Globus pallidus (tissue), 1 donor: ENCODE data around the gene CAP2.
"Not testable (repeated sequence)": the region's sequence is repeated elsewhere in the genome, so short reads cannot be mapped to it uniquely, and the experiment has no call there.

Experiments used
- DNase-seq: peaks from one replicate; pipeline ENCODE4 v3.0.0-alpha.2; 2015; ENCODE audit warnings: low spot score

The CAP2 gene

DNA sequence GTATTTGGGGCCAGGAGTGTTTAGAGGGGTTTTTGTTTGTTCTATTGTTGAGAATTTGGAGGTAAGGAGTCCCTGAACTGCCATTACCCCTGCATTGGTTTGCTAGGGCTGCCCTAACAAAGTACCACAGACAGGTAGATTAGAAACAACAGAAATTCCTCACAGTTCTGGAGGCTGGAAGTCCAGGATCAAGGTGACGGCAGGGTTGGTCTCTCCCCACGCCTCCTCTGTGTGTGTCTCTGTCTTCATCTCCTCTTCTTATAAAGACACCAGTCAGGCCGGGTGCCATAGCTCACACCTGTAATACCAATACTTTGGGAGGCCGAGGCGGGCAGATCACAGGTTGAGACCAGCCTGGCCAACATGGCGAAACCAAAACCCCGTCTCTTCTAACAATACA, 109.7 kb downstream of the CAP2 start:
- DNase-seq: no peak

DNA sequence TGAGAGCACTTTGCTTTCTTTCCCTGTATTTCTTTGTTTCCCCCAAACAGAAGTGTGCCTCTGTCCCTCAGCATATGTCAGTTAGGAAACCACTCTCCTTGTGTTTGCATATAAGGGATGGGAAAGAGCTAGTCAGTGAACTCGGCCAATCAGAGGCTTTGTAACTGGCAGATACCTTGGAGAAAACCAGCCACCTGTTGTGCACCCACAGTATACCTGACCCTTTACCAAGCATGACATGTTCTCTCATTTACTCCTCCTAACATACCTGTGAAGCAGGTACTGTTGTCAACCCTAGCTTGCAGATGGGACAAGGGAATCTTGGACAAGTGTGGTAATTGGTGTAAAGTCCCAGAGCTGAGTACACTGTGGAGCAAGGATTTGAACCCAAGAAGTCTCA, 110.6 kb downstream of the CAP2 start:
- DNase-seq: no peak

DNA sequence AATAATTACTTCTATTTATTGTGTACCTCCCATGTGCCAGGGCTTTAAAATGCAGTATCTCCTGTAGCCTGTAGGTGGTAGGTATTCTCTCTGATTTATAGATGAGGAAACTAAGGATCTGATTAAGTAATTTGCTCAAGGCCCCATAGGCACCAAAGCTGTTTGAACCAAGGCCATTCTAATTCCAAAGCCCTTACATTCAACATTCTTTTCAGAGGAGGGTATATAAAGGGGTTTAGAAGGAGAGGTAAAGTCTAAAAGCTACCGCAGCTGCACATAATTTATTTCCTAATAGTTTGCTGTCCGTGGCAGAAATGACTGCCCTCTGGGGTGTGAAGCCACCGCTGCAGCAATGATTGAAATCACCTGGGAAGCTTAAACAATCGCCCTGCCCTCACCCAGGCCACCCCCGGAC, 111.7 kb downstream of the CAP2 start:
- no peak for DNase-seq

DNA sequence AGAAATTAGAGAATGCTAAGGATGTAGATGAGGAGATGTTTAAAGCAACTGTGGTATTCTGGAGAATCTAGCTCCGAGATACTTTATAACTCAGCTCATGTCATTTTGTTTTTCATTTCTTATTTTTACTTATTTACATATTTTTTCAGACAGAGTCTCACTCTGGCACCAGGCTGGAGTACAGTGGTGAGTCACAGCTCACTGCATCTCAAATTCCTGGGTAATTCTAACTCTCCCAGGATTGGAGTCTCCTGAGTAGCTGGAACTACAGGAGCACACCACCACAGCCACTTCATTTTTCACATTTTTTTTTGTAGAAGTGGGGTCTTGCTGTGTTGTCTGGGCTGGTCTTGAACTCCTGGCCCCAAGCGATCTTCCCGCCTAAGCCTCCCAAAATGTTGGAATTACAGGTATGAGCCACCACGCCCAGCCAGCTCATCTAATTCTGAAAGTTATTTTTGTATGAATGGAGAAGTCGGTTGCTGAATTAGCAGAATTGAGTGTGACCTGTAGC, 112.4 kb downstream of the CAP2 start:
- DNase-seq: no peak

DNA sequence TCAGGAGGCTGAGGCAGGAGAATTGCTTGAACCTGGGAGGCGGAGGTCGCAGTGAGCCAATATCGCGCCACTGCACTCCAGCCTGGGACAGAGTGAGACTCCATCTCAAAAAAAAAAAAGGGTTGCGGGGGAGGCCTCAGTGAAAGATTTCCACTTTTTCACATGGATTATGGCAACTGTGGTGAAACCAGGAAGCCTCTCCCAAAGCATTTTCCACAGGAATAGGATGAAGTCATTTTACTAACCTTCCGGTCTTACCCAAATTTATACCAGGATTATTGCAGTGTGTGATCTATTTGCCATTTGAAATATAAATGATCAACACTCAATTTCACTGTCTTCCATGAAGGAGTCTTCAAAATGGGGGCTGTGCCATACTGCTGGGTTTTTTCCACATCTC, 113.1 kb downstream of the CAP2 start:
- DNase-seq: no peak

DNA sequence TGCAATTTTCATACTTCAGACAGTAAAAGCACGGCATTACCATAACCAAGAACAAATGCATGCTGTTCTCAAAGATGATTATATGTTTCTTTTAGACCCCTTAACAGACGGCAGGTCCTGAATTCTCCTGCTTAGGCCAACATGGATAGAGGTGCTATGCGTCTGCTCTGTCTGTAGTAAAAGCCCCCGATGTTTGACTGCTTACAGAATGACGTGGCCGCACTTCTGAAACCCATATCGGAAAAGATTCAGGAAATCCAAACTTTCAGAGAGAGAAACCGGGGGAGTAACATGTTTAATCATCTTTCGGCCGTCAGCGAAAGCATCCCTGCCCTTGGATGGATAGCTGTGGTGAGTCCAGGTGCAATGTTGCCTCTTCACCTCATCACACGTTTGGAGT, 113.6 kb downstream of the CAP2 start:
- DNase-seq: no peak

DNA sequence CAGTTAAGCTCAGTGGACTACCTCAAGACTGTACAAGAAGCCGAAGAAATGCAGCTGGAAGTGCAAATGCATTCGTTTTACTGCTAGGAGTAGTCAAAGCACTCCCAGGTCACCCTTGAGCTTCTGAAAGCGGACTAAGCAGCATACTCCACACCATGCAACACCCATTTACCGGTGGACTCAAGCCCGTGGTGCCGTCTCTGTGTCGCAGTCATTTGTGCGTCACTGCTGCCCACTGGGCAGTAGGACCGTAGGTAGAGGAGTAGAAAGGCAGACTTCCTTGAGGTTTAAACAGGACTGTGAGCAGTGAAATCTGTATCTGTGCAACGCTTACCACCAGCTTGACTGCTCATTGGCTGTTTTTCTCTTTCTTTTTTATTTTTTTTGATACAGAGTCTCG, 117.7 kb downstream of the CAP2 start:
- no peak for DNase-seq

DNA sequence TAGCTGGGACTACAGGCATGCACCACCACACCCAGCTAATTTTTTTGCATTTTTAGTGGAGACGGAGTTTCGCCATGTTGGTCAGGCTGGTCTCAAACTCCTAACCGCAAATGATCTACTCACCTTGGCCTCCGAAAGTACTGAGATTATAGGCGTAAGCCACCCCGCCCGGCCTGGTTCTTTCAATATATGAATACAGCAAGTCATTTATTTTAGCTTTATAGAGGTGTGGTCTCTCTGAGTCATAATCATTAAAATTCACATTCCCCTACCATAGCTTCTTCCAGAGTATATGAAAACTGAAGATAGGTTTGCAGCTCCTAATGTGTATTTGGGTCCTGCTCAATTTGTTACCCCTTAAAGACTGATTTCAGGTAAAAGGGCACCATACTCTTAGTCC, 118.2 kb downstream of the CAP2 start:
- DNase-seq: no peak

DNA sequence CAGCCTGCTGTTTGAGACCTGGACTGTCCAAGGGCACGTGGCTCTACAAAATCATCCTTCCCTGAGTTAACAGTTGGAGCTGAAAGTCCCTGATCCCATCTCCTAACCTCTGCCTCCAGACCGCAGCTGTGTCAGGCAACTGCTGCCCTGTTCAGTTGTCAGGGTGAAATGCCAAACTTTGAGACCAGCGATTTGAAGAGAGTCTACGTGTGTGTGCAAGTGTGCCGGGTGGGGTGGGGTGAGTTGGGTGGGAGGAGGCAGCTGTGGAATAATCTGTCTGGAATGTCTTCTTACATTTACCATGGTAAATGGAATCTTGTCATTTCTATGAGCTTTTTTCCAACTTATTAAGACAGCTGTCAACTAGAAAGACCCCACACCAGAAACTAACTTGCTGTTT, 125.7 kb downstream of the CAP2 start:
- DNase-seq: no peak

DNA sequence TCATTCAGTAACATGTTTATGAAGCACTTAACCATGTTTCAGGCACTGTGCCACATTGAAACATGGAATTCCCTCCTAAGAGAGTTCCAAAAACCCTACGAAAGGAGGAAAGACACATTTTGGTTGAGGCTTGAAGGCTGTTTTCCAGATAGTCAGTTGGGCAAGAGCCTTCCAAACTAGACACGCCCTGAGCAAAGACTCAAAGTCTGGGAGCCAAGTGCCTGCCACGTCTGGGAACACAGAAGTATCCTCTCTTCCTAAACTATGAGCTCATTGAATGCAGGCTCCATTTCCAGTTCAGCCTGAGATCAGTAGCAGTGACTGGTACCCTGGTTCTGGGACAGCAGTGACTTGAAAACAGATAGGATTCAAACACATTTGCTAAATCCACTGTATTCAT, 132.2 kb downstream of the CAP2 start:
- DNase-seq: no peak

DNA sequence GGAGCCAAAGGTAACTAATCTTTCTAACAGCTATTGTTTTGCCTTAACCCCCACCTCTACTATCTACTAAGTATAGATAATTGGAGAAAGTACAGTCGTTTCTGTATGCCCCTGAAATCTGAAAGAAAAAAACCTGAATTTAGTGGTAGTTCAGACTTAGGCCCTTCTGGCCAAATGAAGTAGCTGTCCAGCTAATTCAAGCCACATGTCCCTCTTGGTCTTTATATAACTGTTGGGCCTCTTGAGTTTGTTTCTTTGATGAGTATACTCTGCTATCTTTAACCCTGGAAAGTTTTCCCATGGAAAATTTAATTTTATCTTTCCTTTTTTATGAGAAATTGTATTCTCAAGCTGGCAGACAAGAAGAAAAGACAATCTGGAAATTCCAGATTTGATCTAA, 133.7 kb downstream of the CAP2 start:
- no peak for DNase-seq

DNA sequence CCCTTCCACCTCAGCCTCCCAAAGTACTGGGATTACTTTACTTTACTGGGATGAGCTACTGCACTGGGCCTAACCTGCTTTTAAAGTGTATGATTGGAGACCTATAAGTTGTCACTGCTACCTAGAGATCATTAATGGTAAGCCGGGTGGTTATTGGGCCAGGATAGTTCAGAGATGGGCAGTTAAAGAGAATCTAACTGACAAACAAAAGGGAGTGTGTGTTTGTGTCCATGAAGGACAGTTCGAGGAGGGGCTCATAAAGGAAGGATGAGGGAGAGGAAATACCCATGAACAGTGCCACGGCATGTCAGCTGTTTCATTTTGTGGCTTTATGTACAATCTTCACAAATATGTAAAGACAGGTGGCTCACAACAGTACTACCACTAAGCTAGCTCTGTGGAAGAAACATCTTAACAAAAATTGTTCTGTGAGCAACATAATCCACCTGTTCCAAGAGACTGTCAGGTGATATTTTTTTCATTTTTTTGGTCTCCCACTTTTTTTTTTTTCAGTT, 137.0 kb downstream of the CAP2 start:
- DNase-seq: no peak

DNA sequence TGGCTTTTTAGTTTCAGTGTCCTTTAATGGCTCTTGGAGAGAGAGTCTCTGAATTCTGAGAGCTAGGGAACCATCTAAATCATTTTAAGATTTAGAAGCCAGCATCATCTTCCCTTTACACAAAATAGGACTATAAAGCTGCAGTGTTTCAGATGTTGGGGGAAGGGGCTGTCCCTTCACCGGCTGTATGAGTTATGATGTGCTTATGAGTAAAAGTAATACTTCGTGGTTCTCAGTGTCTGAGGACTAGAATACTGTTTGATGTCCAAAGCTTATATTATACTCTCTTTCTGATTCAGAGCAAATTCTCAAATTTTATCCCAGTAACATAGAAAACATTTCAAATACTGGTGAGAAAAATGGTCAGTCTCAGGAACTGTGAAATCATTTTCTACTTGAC, 143.2 kb downstream of the CAP2 start:
- DNase-seq: no peak

DNA sequence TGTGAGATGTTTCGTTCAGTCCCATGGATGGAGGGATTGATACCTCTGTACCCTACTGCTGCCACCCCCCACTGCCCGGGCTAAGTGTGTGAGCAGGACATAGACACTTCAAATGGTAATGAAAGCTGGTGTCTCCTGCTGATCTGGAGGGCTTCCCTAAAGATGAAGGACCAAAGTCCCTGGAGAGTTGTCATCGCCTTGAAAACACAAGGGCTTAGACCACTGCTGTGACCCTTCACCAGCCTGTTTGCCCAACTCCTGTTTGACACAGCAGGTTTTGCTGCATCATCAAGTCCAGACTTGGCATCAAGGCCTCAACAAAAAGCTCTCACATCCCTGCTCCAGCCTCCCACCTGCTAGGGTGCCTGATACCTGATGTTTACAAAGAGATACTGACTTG, 148.8 kb downstream of the CAP2 start:
- DNase-seq: no peak

DNA sequence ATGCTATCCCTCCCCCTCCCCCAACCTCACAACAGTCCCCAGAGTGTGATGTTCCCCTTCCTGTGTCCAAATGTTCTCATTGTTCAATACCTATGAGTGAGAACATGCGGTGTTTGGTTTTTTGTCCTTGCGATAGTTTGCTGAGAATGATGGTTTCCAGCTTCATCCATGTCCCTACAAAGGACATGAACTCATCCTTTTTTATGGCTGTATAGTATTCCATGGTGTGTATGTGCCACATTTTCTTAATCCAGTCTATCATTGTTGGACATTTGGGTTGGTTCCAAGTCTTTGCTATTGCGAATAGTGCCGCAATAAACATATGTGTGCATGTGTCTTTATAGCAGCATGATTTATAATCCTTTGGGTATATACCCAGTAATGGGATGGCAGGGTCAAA, 152.3 kb downstream of the CAP2 start:
- DNase-seq: not testable (repeated sequence)

DNA sequence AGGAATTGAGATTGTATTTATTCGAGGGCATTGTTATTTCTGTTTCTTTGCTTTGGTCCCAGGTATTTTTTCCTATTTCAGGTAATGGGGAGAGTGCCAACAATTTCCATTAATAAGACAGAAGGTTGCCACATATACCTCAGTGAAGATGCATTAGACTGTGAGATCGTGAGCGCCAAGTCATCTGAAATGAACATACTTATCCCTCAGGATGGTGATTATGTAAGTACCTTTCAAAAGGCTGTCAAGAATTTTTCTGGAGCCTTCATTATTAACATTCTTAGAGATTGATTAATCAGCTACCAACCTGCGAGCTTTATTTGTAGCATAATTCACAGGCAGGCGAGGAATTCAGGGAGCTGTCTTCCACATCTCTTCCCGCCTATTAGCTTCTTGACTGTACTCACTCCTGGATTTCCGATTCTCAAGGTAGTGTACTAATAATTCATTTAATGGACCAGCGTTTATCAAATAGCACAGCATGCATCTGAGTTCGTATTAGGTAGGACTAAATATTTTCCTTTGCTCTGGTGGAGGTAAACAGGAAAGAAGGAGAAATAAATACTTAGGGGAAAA, 158.1 kb downstream of the CAP2 start:
- no peak for DNase-seq

DNA sequence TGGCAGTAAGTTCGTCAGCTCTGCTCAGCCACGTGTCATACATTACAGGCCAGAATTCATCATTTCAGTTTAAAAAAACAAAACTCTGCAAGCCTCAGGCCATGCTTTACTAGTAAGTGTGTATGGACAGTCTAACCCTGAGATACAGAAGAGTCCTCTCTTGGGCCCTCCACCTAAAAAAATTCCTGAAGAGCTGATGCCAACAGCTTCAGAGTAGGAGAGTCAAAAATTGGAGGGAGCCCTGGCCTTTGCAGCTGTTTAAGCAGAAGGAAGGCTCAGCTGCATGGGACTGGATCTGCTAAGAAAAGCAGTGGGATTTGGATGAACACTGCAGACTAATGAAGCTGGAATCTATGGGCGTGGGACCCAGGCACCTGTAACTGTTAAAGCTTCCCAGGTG, 159.5 kb downstream of the CAP2 start:
- DNase-seq: no peak

DNA sequence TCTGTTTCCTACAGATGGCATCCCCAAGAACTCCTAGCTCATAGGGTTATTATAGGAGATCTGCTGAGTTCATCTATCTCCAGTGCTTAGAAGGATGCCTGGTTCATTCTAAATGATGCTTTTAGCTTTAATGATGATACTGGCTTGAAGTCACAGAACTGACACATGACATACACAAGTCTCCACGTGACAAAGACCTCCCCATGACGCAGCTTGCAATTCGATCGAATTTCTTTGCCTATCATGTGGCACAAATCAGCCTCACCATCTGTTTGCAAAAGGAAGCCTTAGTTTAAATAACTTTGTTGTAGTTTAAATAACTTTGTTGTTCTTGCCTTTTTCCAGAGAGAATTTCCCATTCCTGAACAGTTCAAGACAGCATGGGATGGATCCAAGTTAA, 162.6 kb downstream of the CAP2 start:
- no peak for DNase-seq

DNA sequence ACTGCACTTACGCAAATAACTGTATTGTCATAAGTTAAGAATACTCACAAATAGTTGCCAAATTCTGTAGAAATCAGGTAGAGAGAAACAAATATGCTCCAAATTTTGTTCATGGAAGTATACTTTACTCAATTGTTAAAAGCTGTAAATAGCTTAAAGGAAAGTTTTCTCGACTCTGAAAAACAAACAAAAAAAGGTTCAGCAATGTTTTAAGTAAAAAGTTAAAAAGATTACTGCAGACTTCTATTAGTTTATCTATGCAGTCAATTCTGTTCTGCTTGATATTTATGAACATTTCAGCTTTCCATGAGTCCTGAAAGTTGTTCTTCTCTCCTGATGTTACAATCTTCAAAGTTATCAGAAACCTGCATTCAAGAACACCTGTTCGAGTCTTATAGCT, 169.2 kb downstream of the CAP2 start:
- no peak for DNase-seq

DNA sequence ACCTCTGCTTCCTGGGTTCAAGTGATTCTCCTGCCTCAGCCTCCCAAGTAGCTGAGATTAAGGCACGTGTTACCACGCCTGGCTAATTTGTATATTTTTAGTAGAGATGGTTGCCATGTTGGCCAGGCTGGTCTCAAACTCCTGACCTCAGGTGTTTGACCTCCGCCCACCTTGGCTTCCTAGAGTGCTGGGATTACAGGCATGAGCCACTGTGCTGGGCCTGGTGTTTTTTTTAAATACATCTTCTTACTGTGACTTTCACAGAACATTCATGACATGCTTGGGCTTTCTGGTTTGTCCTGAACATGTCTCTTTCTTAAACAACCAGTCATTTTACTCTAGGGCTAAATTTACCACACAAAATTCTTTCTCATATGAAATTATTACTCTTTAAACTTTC, 172.0 kb downstream of the CAP2 start:
- no peak for DNase-seq

DNA sequence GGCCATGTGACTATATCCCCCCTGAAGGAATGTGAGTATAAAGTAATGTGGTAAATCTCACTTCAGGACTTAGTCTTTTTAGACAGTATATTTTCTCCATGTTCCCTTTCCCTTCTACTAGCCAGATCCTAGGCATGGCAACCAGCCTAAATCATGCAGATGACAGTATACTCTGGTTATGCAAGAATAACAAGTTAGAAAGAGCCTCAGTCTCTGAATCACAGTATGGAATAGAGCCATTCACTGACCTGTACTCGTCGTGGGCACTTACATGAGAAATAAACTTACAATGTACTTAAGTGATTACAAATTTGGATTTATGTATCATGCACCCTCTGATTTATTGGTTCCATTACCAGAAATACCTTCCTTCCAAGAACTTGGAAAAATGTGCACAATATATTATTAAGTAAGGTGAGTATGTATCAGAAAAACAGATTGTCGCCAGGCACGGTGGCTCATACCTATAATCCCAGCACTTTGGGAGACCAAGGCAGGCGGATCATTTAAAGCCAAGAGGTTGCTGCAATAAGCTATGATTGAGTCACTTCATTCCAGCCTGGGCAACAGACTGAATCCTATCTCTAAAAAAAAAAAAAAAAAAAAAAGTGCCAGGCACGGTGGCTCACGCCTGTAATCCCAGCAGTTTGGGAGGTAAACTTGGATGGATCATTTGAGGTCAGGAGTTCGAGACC, 181.6 kb downstream of the CAP2 start:
- DNase-seq: no peak

DNA sequence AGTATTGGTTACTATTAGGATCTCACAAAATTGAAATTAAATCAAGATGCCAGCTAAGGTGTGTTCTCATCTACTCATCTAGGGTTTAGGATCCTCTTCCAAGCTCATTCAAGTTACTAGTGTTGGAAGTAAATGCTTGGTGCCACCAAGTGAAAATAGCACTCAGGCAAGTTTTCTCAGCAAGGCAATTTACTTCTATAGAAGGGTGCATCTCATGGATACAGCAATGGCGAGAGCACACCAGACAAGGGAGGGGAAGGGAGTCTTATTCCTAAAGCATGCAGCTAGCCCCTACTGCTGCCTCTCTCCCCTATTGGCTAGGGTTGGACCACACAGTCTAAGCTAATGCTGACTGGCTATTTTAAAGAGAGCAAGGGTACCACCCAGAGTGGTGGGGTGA, 183.7 kb downstream of the CAP2 start:
- no peak for DNase-seq

DNA sequence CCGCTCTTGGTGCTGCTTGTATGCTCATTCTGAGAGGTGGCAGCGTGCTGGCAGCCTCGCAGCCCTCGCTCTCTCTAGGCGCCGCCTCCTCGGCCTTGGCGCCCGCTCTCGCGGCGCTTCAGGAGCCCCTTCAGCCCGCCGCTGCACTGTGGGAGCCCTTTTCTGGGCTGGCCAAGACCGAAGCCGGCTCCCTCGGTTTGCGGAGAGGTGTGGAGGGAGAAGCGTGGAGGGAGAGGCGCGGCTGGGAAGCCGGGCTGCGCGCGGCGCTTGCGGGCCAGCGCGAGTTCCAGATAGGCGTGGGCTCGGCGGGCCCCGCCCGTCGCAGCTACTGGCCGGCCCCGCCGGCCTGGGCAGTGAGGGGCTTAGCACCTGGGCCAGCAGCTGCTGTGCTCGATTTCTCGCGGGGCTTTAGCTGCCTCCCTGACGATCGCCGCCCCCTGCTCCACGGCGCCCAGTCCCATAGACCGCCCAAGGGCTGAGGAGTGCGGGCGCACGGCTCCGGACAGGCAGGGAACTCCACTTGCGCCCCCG, 187.2 kb downstream of the CAP2 start:
- peak; percentile 12 for DNase-seq

DNA sequence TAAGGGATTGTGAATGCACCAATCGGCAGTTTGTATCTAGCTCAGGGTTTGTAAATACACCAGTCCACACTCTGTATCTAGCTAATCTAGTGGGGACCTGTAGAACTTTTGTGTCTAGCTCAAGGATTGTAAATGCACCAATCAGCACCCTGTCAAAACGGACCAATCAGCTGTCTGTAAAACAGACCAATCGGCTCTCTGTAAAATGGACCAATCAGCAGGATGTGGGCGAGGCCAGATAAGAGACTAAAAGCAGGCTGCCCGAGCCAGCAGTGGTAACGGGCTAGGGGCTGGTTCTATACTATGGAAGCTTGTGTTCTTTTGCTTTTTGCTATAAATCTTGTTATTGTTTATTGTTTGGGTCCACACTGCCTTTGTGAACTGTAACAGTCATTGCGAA, 187.9 kb downstream of the CAP2 start:
- DNase-seq: not testable (repeated sequence)
